Peyer's patch (tissue), 4 donors: Measurements from ENCODE around the gene PGA3.

Experiments
- POLR2A ChIP-seq, 2 donors: fragments of 450-650 bp; IDR thresholded peaks; one replicate each; pipeline ENCODE4 v1.5.1; 2017; ENCODE audit warnings: antibody characterized with exemption in 2 of 2, mild to moderate bottlenecking in 2 of 2, moderate library complexity in 2 of 2
- TF ChIP-seq, protein P1 (sequence below), 6 experiments: fragments of 450-650 bp in 4 of 6; fragments of 200-600 bp in 2 of 6; sonication (generic) in 1 of 6; IDR thresholded peaks; one replicate each; pipeline ENCODE4 v1.5.1; 2017 to 2019; ENCODE audit warnings: antibody characterized with exemption in 6 of 6, mild to moderate bottlenecking in 3 of 6, moderate library complexity in 1 of 6

DNA sequence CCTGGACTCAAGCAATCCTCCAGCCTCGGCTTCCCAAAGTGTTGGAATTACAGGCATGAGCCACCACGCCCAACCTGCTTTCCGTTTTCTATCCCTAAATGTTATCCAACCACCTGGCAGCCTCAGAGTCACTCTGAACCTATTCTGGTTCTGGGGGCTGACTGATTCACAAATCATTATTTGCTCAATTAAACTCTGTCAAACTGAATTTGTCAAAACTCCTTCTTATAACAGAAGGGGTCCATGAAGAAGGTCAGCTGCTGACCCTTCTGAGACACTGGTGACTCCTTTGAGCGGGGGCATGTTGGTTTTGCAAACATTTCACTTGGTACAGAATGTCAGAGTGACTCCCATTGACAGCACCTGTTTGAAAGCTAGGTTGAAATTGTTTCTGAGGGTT, 40.3 kb upstream of the PGA3 start:
- TF ChIP-seq, protein P1, sequence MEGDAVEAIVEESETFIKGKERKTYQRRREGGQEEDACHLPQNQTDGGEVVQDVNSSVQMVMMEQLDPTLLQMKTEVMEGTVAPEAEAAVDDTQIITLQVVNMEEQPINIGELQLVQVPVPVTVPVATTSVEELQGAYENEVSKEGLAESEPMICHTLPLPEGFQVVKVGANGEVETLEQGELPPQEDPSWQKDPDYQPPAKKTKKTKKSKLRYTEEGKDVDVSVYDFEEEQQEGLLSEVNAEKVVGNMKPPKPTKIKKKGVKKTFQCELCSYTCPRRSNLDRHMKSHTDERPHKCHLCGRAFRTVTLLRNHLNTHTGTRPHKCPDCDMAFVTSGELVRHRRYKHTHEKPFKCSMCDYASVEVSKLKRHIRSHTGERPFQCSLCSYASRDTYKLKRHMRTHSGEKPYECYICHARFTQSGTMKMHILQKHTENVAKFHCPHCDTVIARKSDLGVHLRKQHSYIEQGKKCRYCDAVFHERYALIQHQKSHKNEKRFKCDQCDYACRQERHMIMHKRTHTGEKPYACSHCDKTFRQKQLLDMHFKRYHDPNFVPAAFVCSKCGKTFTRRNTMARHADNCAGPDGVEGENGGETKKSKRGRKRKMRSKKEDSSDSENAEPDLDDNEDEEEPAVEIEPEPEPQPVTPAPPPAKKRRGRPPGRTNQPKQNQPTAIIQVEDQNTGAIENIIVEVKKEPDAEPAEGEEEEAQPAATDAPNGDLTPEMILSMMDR (IDR thresholded peaks at IDR 0.05): no peak
- TF ChIP-seq POLR2A (IDR thresholded peaks at IDR 0.05): no peak
